Measurements from ENCODE around the gene MOXD1. TPM values are rescaled to one million over a fixed set of nuclear protein-coding genes. Genes with fewer than 3 reads are reported as not detected.

Gene MOXD1
- 0.52 TPM for total RNA-seq

DNA sequence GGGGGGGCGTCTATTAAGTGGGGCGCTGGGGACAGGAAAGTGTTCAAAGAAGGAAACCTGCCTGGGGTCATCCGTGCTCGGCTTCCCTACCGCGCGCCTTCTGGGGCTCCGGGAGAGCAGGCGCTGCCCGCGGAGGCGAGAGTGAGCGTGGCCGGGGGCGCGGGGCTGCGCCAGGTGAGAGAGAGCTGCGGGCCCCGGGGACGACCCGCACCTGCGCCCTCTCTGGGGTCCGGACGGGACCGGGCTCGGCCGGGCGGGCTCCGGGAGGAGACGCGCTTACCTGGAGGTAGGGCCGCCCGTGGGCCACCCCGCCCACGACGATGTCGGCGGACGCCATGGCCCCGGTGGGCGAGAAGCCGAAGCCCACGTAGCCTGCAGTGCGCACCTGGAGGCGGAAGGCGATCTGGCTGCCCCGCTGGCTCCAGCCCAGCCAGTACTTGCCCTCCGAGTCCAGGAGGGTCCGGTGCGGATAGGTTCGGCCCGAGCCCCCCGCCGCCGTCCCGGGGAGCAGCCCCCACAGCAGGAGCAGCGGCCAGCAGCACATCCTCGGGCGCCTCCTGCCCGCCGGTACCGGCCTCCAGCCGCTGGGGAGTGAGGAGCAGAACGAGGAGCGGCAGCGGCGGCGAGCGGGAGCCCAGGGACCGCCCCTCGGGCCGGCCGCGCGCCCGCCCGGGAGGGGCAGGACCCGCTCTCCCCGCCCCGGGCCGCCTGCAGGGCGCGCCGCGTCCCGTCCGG lies at the start of gene MOXD1:
TSS of gene MOXD1 (minus strand) at position 593 of the 735 bp plus-strand sequence. CDS start at position 544, 49 bp downstream.
- Histone ChIP-seq H3K4me3 (ENCODE audit: low read length) (peak within 1 kb of the TSS; percentile 24), H3K27me3 (ENCODE audit: insufficient read depth, low read length) (peaks cover 76% of the 10 kb centered on the region), H3K9me3 (ENCODE audit: low read depth, low read length) (no peaks in the 10 kb centered on the region), H3K4me1 (ENCODE audit: insufficient read depth, low read length) (peaks cover 13% of the 10 kb centered on the region)

DNA sequence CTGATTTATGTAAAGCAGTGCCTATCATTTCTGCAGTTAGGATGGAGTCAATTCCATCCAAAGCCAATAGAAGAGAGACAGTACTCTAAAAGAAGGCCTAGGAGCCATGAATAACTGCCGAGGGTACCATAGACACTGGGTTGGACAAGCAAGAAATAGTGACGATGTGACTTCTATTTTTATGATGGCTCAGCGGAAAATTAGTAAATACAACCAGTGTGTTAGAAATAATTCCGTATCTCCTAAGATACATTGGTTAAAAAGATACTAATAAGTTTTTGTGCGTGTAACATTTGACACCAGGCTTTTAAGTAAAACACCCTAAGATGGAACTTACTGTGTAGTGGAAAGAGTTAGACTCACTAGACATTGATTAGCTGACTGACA lies 45.6 kb upstream of the MOXD1 start:
- Histone ChIP-seq H3K4me1 (ENCODE audit: insufficient read depth, low read length) (no peaks in the 10 kb centered on the region), H3K9me3 (ENCODE audit: low read depth, low read length) (peaks cover 2% of the 10 kb centered on the region), H3K4me3 (ENCODE audit: low read length) (no peak overlapping the region), H3K27me3 (ENCODE audit: insufficient read depth, low read length) (no peaks in the 10 kb centered on the region)

DNA sequence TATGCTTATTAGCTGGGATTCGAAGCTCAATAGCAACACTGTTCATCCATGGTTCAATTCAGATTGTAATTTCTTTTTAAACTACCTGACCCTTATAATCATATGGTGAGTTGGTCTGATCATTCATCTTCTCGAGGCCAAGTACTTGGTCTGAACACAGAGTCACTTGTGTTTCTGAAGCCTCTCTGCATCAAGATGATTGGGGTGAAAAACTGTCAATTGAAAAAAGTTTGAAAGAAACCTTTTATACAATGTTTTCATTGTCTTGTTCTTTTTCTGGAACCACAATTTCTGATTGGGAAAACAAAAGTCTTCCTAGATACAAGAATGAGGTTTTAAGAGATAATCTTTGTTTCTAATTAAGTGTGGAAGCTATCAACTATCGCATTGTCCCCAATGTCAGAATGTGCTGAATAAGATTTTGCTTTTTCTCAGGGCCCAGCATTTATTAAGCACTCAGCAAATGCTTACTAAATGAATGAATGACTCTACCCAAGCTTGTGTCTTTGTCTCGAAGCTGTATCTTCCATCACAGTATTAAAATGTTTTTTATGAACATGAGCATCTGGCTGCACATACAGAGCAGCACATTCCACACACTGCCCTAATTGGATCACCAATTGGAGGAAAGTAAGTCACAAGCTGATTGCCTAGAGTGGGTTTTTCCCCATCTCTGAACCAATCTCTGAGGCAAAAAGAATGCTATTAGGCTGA lies 45.0 kb upstream of the MOXD1 start:
- Histone ChIP-seq H3K4me3 (ENCODE audit: low read length) (no peak overlapping the region), H3K9me3 (ENCODE audit: low read depth, low read length) (peaks cover 7% of the 10 kb centered on the region), H3K27me3 (ENCODE audit: insufficient read depth, low read length) (no peaks in the 10 kb centered on the region), H3K4me1 (ENCODE audit: insufficient read depth, low read length) (no peaks in the 10 kb centered on the region)

GRCh38 chr6:132445201-132445951 lies 44.1 kb upstream of the MOXD1 start:
- H3K4me3 ChIP-seq (ENCODE audit: low read length) = no peak overlapping the region
- peaks cover 7% of the 10 kb centered on the region for H3K9me3 ChIP-seq (ENCODE audit: low read depth, low read length)
- no peaks in the 10 kb centered on the region for H3K4me1 ChIP-seq (ENCODE audit: insufficient read depth, low read length)
- H3K27me3 ChIP-seq (ENCODE audit: insufficient read depth, low read length) = no peaks in the 10 kb centered on the region

DNA sequence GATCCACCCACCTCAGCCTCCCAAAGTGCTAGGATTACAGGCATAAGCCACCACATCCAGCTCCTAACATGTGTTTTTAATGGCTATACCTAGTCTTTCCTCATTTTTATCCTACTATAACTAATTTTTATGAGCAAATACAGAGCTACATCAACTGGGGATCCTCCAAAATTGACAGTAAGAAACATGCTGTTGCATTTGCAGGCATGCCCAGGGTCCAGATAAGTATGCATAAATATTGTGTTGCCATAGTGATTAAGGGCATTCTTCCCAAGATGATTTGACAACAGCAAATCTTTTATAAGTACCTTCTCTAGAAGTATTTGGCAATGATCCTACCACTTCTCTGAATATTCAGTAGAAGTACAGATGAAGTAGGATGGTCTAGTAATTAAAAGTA lies 41.9 kb upstream of the MOXD1 start:
- no peaks in the 10 kb centered on the region for H3K4me1 ChIP-seq (ENCODE audit: insufficient read depth, low read length)
- H3K4me3 ChIP-seq (ENCODE audit: low read length) = no peak overlapping the region
- H3K27me3 ChIP-seq (ENCODE audit: insufficient read depth, low read length) = no peaks in the 10 kb centered on the region
- H3K9me3 ChIP-seq (ENCODE audit: low read depth, low read length) = peaks cover 7% of the 10 kb centered on the region

DNA sequence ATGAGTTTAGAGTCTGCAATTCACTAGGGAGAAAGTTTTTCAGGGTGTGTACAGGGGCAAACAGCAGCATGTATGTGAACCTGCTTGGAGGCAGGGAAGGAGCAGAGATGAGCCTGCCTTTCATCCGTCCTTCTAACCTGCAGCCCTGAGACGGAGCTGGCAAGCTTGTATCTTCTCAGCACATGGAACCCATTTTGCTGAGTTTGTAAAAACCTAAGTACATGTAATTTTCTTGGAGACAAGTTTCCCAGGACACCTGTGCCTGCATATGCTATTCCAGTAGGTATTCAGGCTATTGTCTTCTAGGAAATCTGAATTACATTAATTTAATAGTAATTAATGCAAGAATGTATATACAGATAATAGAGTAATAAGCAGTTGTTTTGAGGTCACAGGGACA lies 28.8 kb upstream of the MOXD1 start:
- Histone ChIP-seq H3K27me3 (ENCODE audit: insufficient read depth, low read length) (no peaks in the 10 kb centered on the region), H3K9me3 (ENCODE audit: low read depth, low read length) (no peaks in the 10 kb centered on the region), H3K4me1 (ENCODE audit: insufficient read depth, low read length) (no peaks in the 10 kb centered on the region), H3K4me3 (ENCODE audit: low read length) (no peak overlapping the region)

GRCh38 chr6:132425176-132425575 lies 23.9 kb upstream of the MOXD1 start:
- Histone ChIP-seq H3K27me3 (ENCODE audit: insufficient read depth, low read length) (no peaks in the 10 kb centered on the region), H3K4me1 (ENCODE audit: insufficient read depth, low read length) (no peaks in the 10 kb centered on the region), H3K9me3 (ENCODE audit: low read depth, low read length) (no peaks in the 10 kb centered on the region), H3K4me3 (ENCODE audit: low read length) (no peak overlapping the region)

GRCh38 chr6:132423839-132424238 lies 22.6 kb upstream of the MOXD1 start:
- Histone ChIP-seq H3K4me1 (ENCODE audit: insufficient read depth, low read length) (no peaks in the 10 kb centered on the region), H3K4me3 (ENCODE audit: low read length) (no peak overlapping the region), H3K27me3 (ENCODE audit: insufficient read depth, low read length) (no peaks in the 10 kb centered on the region), H3K9me3 (ENCODE audit: low read depth, low read length) (no peaks in the 10 kb centered on the region)

DNA sequence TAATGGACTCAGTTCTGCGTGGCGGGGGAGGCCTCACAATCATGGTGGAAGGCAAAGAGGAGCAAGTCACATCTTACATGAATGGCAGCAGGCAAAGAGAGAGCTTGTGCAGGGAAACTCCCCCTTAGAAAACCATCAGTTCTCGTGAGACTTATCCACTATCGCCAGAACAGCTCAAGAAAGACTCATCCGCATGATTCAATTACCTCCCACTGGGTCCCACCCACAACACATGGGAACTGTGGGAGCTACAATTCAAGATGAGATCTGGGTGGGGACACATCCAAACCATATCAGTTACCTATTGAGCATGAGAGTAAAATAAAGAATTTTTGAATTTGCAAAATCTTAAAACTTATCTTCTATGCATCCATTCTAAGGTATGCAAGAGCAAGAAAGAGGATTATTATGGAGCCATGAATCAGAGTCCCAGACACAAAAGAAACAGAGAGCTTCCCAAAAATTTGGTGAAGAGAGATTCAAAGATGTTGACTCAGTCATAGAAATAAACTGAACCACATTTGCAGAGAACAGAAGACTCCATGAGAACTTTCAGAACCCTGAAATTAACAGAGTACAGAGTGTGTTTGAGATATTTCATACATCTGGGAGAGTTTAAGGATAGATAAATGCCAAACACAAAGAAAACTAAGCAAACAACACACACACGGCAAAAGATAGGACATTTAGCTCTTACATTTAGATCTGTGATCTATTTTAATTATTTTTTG lies 17.1 kb upstream of the MOXD1 start:
- no peaks in the 10 kb centered on the region for H3K4me1 ChIP-seq (ENCODE audit: insufficient read depth, low read length)
- peaks cover 3% of the 10 kb centered on the region for H3K27me3 ChIP-seq (ENCODE audit: insufficient read depth, low read length)
- H3K4me3 ChIP-seq (ENCODE audit: low read length) = no peak overlapping the region
- H3K9me3 ChIP-seq (ENCODE audit: low read depth, low read length) = no peaks in the 10 kb centered on the region

GRCh38 chr6:132414761-132415160 lies 13.5 kb upstream of the MOXD1 start:
- Histone ChIP-seq H3K9me3 (ENCODE audit: low read depth, low read length) (no peaks in the 10 kb centered on the region), H3K27me3 (ENCODE audit: insufficient read depth, low read length) (peaks cover 12% of the 10 kb centered on the region), H3K4me3 (ENCODE audit: low read length) (no peak overlapping the region), H3K4me1 (ENCODE audit: insufficient read depth, low read length) (no peaks in the 10 kb centered on the region)

DNA sequence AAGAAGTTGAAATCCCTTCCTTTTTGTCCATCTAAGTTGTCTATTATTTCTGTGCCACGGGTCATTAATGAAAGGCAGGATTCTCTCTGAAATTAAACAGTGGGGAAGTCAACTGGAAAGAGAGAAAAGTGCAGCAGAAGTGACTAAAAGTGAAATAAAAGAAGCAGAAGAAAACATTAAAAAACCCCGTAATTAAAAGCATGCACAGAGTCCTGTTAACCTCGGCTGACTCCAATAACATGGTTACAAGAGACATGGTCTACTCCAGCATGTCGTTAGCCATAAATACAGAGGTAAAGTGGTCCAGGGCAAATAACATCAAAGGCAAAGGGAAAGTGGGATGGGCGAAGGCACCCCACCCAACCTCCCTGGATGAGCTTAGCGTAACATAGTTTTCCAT lies 13.0 kb upstream of the MOXD1 start:
- Histone ChIP-seq H3K9me3 (ENCODE audit: low read depth, low read length) (no peaks in the 10 kb centered on the region), H3K4me3 (ENCODE audit: low read length) (no peak overlapping the region), H3K27me3 (ENCODE audit: insufficient read depth, low read length) (peaks cover 12% of the 10 kb centered on the region), H3K4me1 (ENCODE audit: insufficient read depth, low read length) (no peaks in the 10 kb centered on the region)

DNA sequence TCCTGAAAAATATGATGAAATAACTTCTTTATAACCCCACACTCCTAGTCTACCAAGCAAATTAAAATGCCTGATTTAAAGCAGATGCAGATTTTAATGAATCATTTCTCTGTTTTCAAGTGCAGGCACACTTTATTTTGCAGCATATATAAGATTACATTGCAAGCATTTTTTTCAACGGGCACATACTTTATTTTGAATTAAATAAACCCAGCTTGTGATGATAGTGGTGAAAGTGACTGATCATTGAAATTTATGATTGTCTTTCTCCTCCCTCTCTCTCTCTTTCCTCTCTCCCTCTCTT lies 12.2 kb upstream of the MOXD1 start:
- Histone ChIP-seq H3K9me3 (ENCODE audit: low read depth, low read length) (no peaks in the 10 kb centered on the region), H3K27me3 (ENCODE audit: insufficient read depth, low read length) (peaks cover 12% of the 10 kb centered on the region), H3K4me1 (ENCODE audit: insufficient read depth, low read length) (no peaks in the 10 kb centered on the region), H3K4me3 (ENCODE audit: low read length) (no peak overlapping the region)

DNA sequence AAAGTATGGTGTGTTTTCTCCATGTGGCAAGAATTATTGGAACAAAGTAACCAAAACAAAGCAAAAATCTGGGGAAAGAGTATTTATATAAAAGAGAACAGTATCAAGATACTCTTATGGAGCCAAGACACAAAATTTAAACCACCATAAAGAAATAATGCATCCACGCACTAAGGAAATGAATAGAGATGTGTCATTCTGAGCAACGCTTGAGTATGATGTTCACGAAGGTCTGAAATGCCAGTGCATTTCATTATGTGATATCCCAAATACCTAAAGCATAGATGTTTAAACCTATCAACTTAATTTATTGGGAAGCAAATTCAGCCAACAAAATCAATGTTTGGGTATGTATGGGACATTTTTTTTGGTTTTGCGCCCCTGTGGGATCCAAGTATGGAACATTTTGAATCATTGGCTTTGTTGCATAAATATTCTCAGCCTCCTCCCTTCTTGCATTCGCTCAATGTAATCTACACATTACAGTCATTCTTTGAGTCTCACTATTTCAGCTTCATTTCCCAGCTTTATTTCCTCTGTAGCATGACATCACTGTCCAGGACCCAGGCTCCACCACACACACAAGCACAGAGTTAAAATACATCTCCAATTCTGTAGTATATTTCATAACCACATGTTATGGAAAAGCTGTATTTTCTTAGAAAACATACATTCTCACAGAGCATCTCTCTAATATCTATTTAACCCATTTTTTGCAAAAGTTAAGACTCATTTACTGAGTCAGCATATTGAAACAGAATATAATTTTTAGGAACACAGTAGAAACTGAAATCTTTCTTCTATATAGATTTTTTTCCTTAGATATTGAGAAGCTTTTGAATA lies 11.6 kb upstream of the MOXD1 start:
- Histone ChIP-seq H3K4me1 (ENCODE audit: insufficient read depth, low read length) (no peaks in the 10 kb centered on the region), H3K4me3 (ENCODE audit: low read length) (no peak overlapping the region), H3K27me3 (ENCODE audit: insufficient read depth, low read length) (peaks cover 12% of the 10 kb centered on the region), H3K9me3 (ENCODE audit: low read depth, low read length) (no peaks in the 10 kb centered on the region)

- Histone ChIP-seq H3K4me1 (ENCODE audit: insufficient read depth, low read length) (no peaks in the 10 kb centered on the region), H3K4me3 (ENCODE audit: low read length) (no peak overlapping the region), H3K27me3 (ENCODE audit: insufficient read depth, low read length) (peaks cover 15% of the 10 kb centered on the region), H3K9me3 (ENCODE audit: low read depth, low read length) (no peaks in the 10 kb centered on the region)
Measured at GRCh38 chr6:132411296-132411695, 10.0 kb upstream of the MOXD1 start.
